Measurements from ENCODE around the gene CROCC.
"Not testable (repeated sequence)": the region's sequence is repeated elsewhere in the genome, so short reads cannot be mapped to it uniquely, and the experiment has no call there.

Gene CROCC

GRCh38 chr1:16918371-16918770 lies 3.4 kb upstream of the CROCC start:
- no peak for DNase-seq

- DNase-seq: not testable (repeated sequence)
Measured at GRCh38 chr1:16918936-16919665, 2.6 kb upstream of the CROCC start.

GRCh38 chr1:16920951-16921350 lies 780 bp upstream of the CROCC start:
- no peak for DNase-seq

- DNase-seq: no peak
Measured at GRCh38 chr1:16922466-16922865, 735 bp downstream of the CROCC start.

GRCh38 chr1:16922885-16923431 lies 1.2 kb downstream of the CROCC start:
- DNase-seq: no peak

- no peak for DNase-seq
Measured at GRCh38 chr1:16924216-16924918, 2.6 kb downstream of the CROCC start.

- DNase-seq: no peak
Measured at GRCh38 chr1:16924919-16925477, 3.3 kb downstream of the CROCC start.

DNA sequence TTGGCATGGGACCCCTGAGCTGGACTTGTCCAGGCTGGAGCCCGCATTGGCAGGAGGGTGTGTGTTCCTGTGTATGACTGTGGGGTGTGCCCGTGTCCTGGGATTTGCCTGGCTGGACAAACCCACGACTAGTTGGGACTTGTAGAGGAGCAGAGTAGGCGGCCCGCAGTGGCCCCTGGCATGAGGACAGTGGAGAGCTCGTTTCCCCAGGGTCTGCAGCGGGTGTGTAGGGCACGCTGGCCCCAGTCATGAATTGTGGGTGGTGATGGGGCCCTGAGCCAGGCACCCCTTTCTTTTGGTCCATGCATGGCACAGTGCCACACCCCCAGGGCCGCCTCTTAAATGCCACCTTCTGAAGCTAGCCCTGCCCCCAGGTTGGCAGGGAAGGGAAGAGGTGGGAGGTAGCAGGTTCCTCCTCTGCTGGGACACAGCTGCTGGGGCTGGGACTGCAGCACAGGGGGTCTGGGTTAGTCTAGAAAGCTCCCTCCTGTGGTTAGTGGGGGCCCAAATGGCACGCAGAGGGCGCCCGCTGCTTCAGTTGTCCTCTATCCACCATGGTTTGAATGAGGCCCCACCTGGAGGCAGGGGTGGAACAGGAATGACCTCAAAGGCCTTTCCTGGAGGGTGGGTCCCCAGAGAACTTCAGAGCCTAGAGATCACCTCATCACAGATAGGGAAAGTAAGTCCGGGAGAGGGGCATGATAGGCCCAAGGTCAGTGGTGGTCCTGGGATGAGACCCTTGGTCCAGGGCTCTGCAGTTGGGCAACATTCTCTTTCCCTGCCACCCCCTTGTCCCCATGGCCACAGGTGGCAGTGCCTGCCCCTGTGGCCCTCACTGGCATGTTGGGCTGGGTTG lies 4.1 kb downstream of the CROCC start:
- no peak for DNase-seq

DNA sequence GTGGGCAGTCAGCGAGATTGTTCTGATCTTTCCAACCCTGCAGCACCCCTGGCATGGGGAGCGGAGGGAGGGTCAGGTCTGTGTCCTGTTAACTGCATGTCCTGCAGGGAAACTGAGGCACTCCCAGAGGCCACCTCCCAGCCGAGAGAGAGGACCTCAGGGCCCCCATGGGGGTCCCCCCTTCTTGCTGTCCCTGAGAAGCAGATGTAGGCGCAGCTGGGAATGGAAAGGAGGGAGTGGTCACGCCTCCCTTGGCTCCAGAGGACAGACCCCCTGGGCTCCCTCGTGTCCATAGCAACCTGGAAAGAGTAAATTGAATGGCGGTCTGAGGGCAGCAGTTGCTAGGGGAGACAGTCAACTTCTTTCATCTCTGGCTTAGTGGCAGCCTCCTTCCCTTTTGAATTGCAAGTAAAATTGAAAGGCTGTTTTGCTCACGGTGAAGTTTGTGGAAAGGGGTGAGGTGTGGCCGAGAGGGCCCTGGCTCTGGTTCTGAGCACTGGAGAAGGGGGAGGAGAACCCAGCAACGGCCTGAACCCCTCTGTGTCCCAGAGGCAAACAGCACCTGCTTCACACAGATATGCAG lies 4.9 kb downstream of the CROCC start:
- peak; percentile 47 for DNase-seq

DNA sequence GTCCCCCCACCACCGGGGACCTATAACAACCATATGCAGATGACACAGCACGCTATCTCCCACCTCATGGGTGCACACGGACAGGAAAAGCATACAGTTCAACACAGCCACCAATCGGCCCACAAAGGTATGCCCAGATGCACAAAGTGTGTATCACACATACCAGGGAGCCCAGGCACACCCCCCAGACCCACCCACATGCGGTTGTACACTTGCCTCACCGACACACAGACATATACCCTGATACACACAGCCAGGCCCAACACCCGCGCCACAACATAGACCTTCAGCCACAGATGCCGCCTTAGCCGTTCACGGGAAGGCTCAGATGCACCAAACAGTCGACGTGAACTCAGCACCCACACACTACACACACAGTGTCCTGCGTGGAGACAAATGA lies 5.5 kb downstream of the CROCC start:
- DNase-seq: no peak

DNA sequence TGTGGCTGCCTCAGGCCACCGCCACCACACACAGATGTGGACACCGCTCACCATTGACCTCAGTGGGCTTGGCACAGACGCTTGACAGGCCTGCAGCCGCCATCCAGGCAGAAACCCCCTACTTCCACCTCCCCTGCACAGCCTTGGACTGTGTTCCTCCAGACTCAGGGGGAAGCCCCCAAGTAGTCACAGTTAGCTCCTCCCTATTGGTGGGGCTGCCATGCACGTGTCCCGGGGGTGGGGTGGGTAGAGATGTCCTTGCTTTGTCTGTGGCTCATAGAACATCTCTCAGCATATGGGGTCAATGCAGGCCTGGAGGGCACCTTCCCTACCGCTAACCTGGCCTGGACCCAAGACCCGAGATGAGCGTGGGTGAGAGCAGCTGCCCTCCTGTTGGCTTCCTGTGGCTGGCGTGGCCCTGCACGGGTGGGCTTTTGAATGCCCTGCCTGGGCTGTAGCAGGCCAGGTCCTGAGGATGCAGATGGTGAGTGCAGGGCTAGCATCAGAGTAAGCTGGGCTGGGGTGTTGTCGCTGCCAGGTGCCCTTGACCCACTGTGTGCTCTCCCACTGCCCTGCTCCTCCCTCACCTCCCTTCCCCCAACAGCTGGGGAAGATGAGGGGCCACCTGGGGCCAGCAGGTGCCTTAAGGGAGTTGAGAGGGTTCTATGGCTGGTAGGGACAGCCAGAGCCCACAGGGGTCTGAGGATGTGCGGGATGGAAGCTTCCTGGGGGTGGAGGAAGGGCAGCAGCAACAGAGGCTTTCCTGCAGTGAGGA lies 6.2 kb downstream of the CROCC start:
- DNase-seq: no peak

DNA sequence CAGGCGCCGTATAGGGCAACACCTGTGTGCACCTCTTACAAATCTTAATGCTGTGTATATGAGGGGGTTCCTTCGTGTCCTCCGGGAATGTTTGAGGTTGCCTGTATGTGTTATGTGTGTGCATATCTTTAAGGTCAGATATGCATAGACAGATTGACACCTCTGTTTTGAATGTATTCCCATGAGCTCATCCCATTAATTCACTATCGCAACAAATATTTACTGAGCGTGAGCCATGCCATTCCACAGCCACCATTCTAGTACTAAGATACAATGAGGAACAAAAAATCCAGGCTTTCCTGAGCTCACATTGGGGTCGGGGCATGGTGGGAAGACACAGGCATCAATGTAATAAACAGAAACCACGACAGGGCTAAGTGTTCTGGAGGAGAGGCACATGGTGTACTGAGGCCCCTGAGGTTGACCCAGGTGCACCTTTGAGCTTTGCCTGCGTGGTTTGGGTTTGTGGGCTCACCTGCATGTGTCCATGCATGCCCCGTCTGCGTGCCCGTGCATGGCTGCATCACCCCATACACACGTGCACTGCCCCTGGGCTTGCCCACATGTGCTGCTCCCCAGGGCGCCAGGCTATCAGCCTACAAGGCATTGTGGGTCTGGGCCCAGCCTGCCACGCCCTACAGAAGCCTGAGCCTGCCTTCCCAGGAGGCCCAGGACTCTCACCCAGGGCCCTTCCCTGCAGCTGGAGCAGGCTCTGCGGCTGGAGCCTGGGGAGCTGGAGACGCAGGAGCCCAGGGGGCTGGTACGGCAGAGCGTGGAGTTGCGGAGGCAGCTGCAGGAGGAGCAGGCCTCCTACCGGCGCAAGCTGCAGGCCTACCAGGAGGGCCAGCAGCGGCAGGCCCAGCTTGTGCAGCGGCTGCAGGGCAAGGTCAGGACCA lies 7.7 kb downstream of the CROCC start:
- DNase-seq: not testable (repeated sequence)

DNA sequence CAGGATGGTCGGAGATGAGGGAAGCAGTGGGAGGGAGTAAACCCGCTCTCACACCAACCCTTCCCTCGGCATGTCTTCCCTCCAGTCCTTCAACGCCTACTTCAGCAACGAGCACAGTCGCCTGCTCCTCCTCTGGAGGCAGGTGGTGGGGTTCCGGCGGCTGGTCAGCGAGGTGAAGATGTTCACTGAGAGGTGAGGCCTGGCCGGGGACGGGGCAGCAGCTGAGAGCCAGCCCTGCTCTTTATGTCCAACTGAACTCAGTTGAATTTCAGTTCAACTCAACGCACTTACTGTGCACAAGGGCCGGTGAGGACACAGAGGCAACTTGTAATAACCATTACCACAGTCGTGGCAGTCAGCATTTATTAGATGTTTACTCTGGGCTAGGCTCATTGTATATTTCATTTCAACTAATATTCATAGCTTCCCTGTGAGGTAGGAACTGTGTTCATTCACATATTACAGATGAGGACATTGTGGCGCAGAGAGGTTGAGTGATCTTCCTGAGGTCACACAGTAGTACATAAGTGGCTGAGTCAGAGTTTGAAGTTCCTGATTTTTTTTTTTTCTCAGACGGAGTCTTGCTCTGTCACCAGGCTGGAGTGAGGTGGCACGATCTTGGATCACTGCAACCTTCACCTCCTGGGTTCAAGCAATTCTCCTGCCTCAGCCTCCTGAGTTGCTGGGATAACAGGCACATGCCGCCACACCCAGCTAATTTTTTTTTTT lies 9.6 kb downstream of the CROCC start:
- not testable (repeated sequence) for DNase-seq

- DNase-seq: not testable (repeated sequence)
Measured at GRCh38 chr1:16933945-16934344, 12.2 kb downstream of the CROCC start.

DNA sequence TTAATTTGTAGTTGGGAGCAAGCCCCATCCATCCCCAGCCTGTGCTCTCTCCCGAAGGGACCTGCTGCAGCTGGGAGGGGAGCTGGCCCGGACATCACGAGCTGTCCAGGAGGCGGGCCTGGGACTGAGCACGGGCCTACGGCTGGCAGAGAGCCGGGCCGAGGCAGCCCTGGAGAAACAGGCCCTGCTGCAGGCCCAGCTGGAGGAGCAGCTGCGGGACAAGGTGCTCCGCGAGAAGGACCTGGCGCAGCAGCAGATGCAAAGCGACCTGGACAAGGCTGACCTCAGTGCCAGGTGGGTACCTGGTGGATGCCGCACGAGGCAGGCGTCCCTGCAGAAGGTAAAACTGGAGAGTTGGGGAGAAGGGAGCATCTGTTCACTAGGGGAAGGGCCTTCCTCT lies 14.8 kb downstream of the CROCC start:
- not testable (repeated sequence) for DNase-seq

DNA sequence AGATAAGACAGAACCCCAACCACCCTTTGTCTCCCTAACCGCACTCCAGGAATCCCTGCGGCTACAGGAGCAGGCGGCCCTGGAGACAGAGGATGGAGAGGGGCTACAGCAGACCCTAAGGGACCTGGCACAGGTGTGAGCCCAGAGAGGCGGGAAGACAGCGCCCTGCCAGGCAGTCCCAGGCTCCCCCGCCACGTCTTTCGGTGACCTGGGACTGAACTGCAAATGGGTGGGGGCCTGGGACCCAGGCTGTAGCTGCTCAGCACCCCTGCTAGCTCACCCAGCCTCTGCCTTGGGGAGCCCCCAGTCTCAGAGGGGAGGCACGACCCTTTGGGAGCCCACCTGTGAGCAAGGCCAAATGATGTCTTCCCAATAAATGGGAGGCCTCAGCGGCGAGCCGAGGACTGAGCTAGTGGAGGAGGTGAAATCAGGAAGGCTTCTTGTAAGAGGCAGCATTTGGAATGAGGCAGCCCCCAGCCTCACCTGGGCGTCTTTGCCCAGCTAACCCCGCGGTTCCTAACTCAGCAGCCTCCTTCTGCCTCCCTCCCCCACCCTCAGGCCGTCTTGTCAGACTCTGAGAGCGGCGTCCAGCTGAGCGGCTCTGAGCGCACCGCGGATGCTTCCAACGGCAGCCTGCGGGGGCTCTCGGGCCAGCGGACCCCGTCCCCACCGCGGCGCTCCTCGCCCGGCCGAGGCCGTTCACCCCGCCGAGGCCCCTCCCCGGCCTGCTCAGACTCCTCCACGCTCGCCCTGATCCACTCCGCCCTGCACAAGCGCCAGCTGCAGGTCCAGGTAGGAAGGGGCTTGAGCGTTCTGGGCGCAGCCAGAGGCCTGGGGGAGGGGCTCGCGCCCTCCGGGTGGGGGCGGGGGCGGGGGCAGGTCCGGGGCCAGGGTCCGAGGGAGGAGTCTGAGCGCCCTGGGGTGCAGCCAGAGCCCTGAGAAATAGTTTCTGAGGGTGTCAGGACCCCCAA lies 16.9 kb downstream of the CROCC start:
- DNase-seq: no peak

DNA sequence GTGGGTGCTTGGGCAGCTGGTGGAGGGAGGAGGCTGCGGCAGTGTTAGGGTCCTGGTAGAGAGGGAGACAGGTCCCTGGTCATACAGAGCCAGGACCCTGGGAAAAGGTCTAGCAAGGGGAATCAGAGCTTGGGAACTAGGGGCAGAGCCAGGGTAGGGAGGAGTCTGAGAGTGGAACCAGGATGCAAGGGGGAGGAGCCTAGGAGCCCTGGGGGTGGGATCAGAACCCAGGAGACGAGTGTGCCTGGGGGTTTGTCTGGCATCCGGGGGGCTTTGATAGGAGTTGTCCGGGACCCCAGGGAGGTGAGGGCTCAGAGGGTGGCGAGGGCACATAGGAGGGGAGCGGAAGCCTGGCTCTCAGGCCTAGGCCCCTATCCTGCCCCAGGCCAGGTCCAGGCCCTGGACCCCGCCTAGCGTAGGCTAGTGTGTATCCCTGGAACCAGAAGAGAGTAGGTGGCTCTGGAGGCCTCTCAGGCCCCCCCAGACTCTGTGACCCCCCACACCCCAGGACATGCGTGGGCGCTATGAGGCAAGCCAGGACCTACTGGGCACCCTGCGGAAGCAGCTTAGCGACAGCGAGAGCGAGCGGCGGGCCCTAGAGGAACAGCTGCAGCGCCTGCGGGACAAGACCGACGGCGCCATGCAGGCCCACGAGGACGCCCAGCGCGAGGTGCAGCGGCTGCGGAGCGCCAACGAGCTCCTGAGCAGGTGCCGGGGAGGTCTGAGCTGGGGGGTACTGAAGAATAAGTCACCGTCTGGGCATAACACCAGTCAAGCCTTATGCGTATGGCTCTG lies 17.9 kb downstream of the CROCC start:
- not testable (repeated sequence) for DNase-seq
